ENCODE measurements around the gene WNT7A. TPM values are rescaled to one million over a fixed set of nuclear protein-coding genes. Genes with fewer than 3 reads are reported as not detected.
"Not testable (repeated sequence)": the region's sequence is repeated elsewhere in the genome, so short reads cannot be mapped to it uniquely, and the experiment has no call there.

WNT7A gene
- total and polyA plus RNA-seq, 4 donors, result 5.0 to 18.6 (median 12.0) TPM

GRCh38 chr3:13858768-13859520, 20.9 kb downstream of the WNT7A start:
- 88% methylated on average over 9 of the region's 9 CpGs for WGBS (ENCODE audit: insufficient coverage)

GRCh38 chr3:13857702-13858380, 22.0 kb downstream of the WNT7A start:
- Histone ChIP-seq H3K27me3 (ENCODE audit: control insufficient read depth, insufficient read depth, low read length) (no peaks in the 10 kb centered on the region), H3K27ac (ENCODE audit: low read depth, low read length) (no peak overlapping the region), H3K4me1 (ENCODE audit: control insufficient read depth, insufficient read depth, low read length) (peaks cover 9% of the 10 kb centered on the region), H3K36me3 (ENCODE audit: control insufficient read depth, insufficient read depth, low read length) (peaks cover 58% of the 10 kb centered on the region), H3K4me3 (ENCODE audit: low read depth, low read length) (no peak overlapping the region), H3K9me3 (ENCODE audit: control insufficient read depth, insufficient read depth, low read length) (no peaks in the 10 kb centered on the region)
- WGBS (ENCODE audit: insufficient coverage), result 87% methylated on average over 6 of the region's 6 CpGs
- no peak for DNase-seq (ENCODE audit: low read depth in 4 of 6, low spot score in 6 of 6)

More at GRCh38 chr3:13858768-13859520, 20.9 kb downstream of the WNT7A start:
- Histone ChIP-seq H3K27me3 (ENCODE audit: control insufficient read depth, insufficient read depth, low read length) (no peaks in the 10 kb centered on the region), H3K27ac (ENCODE audit: low read depth, low read length) (no peak overlapping the region), H3K4me1 (ENCODE audit: control insufficient read depth, insufficient read depth, low read length) (peaks cover 13% of the 10 kb centered on the region), H3K4me3 (ENCODE audit: low read depth, low read length) (no peak overlapping the region), H3K9me3 (ENCODE audit: control insufficient read depth, insufficient read depth, low read length) (no peaks in the 10 kb centered on the region), H3K36me3 (ENCODE audit: control insufficient read depth, insufficient read depth, low read length) (peaks cover 48% of the 10 kb centered on the region)
- no peak for DNase-seq (ENCODE audit: low read depth in 4 of 6, low spot score in 6 of 6)

GRCh38 chr3:13856628-13857027, 23.2 kb downstream of the WNT7A start:
- H3K36me3 ChIP-seq (ENCODE audit: control insufficient read depth, insufficient read depth, low read length), result peaks cover 63% of the 10 kb centered on the region
- not testable (repeated sequence) for H3K9me3 ChIP-seq (ENCODE audit: control insufficient read depth, insufficient read depth, low read length); H3K27me3 ChIP-seq (ENCODE audit: control insufficient read depth, insufficient read depth, low read length); H3K27ac ChIP-seq (ENCODE audit: low read depth, low read length); H3K4me1 ChIP-seq (ENCODE audit: control insufficient read depth, insufficient read depth, low read length); H3K4me3 ChIP-seq (ENCODE audit: low read depth, low read length); DNase-seq (ENCODE audit: low read depth in 4 of 6, low spot score in 6 of 6)
- WGBS (ENCODE audit: insufficient coverage), result 100% methylated on average over 1 of the region's 1 CpG

- Histone ChIP-seq H3K4me3 (ENCODE audit: low read depth, low read length) (no peak overlapping the region), H3K4me1 (ENCODE audit: control insufficient read depth, insufficient read depth, low read length) (peaks cover 10% of the 10 kb centered on the region), H3K36me3 (ENCODE audit: control insufficient read depth, insufficient read depth, low read length) (peaks cover 60% of the 10 kb centered on the region), H3K9me3 (ENCODE audit: control insufficient read depth, insufficient read depth, low read length) (no peaks in the 10 kb centered on the region), H3K27ac (ENCODE audit: low read depth, low read length) (no peak overlapping the region), H3K27me3 (ENCODE audit: control insufficient read depth, insufficient read depth, low read length) (no peaks in the 10 kb centered on the region)
- DNase-seq (ENCODE audit: low read depth in 4 of 6, low spot score in 6 of 6), result no peak
- 67% methylated on average over 7 of the region's 7 CpGs for WGBS (ENCODE audit: insufficient coverage)
Observed at GRCh38 chr3:13856006-13856405, 23.9 kb downstream of the WNT7A start.

GRCh38 chr3:13854492-13854891, 25.4 kb downstream of the WNT7A start:
- WGBS (ENCODE audit: insufficient coverage), result 79% methylated on average over 21 of the region's 25 CpGs
- Histone ChIP-seq H3K9me3 (ENCODE audit: control insufficient read depth, insufficient read depth, low read length) (no peaks in the 10 kb centered on the region), H3K36me3 (ENCODE audit: control insufficient read depth, insufficient read depth, low read length) (peaks cover 70% of the 10 kb centered on the region), H3K4me3 (ENCODE audit: low read depth, low read length) (no peak overlapping the region), H3K27ac (ENCODE audit: low read depth, low read length) (no peak overlapping the region), H3K4me1 (ENCODE audit: control insufficient read depth, insufficient read depth, low read length) (peaks cover 17% of the 10 kb centered on the region), H3K27me3 (ENCODE audit: control insufficient read depth, insufficient read depth, low read length) (no peaks in the 10 kb centered on the region)
- no peak for DNase-seq (ENCODE audit: low read depth in 4 of 6, low spot score in 6 of 6)

GRCh38 chr3:13853978-13854296, 25.9 kb downstream of the WNT7A start:
- WGBS (ENCODE audit: insufficient coverage), result 100% methylated on average over 1 of the region's 1 CpG
- Histone ChIP-seq H3K36me3 (ENCODE audit: control insufficient read depth, insufficient read depth, low read length) (peaks cover 70% of the 10 kb centered on the region), H3K4me3 (ENCODE audit: low read depth, low read length) (no peak overlapping the region), H3K4me1 (ENCODE audit: control insufficient read depth, insufficient read depth, low read length) (peaks cover 17% of the 10 kb centered on the region), H3K27ac (ENCODE audit: low read depth, low read length) (no peak overlapping the region), H3K9me3 (ENCODE audit: control insufficient read depth, insufficient read depth, low read length) (no peaks in the 10 kb centered on the region), H3K27me3 (ENCODE audit: control insufficient read depth, insufficient read depth, low read length) (no peaks in the 10 kb centered on the region)
- no peak for DNase-seq (ENCODE audit: low read depth in 4 of 6, low spot score in 6 of 6)

GRCh38 chr3:13853256-13853977, 26.5 kb downstream of the WNT7A start:
- Histone ChIP-seq H3K4me3 (ENCODE audit: low read depth, low read length) (no peak overlapping the region), H3K4me1 (ENCODE audit: control insufficient read depth, insufficient read depth, low read length) (peaks cover 17% of the 10 kb centered on the region), H3K9me3 (ENCODE audit: control insufficient read depth, insufficient read depth, low read length) (no peaks in the 10 kb centered on the region), H3K36me3 (ENCODE audit: control insufficient read depth, insufficient read depth, low read length) (peaks cover 65% of the 10 kb centered on the region), H3K27ac (ENCODE audit: low read depth, low read length) (no peak overlapping the region), H3K27me3 (ENCODE audit: control insufficient read depth, insufficient read depth, low read length) (no peaks in the 10 kb centered on the region)
- 89% methylated on average over 8 of the region's 11 CpGs for WGBS (ENCODE audit: insufficient coverage)
- DNase-seq (ENCODE audit: low read depth in 4 of 6, low spot score in 6 of 6), result no peak

- Histone ChIP-seq H3K4me3 (ENCODE audit: low read depth, low read length) (no peak overlapping the region), H3K27ac (ENCODE audit: low read depth, low read length) (no peak overlapping the region), H3K36me3 (ENCODE audit: control insufficient read depth, insufficient read depth, low read length) (peaks cover 58% of the 10 kb centered on the region), H3K27me3 (ENCODE audit: control insufficient read depth, insufficient read depth, low read length) (no peaks in the 10 kb centered on the region), H3K4me1 (ENCODE audit: control insufficient read depth, insufficient read depth, low read length) (peaks cover 17% of the 10 kb centered on the region), H3K9me3 (ENCODE audit: control insufficient read depth, insufficient read depth, low read length) (no peaks in the 10 kb centered on the region)
- 80% methylated on average over 1 of the region's 4 CpGs for WGBS (ENCODE audit: insufficient coverage)
- DNase-seq (ENCODE audit: low read depth in 4 of 6, low spot score in 6 of 6), result no peak
Observed at GRCh38 chr3:13852638-13853009, 27.2 kb downstream of the WNT7A start.

GRCh38 chr3:13851997-13852637, 27.8 kb downstream of the WNT7A start:
- Histone ChIP-seq H3K4me3 (ENCODE audit: low read depth, low read length) (no peak overlapping the region), H3K4me1 (ENCODE audit: control insufficient read depth, insufficient read depth, low read length) (peaks cover 20% of the 10 kb centered on the region), H3K9me3 (ENCODE audit: control insufficient read depth, insufficient read depth, low read length) (no peaks in the 10 kb centered on the region), H3K36me3 (ENCODE audit: control insufficient read depth, insufficient read depth, low read length) (peaks cover 55% of the 10 kb centered on the region), H3K27me3 (ENCODE audit: control insufficient read depth, insufficient read depth, low read length) (no peaks in the 10 kb centered on the region), H3K27ac (ENCODE audit: low read depth, low read length) (no peak overlapping the region)
- no peak for DNase-seq (ENCODE audit: low read depth in 4 of 6, low spot score in 6 of 6)
- WGBS (ENCODE audit: insufficient coverage), result 77% methylated on average over 16 of the region's 17 CpGs

Measured in spinal cord (tissue), 10 donors.